ENCODE results near the gene LHB. TPM values are rescaled to one million over a fixed set of nuclear protein-coding genes. Genes with fewer than 3 reads are reported as not detected.

The LHB gene
- total RNA-seq, 1 experiment from 2014 or later = 1.6 TPM

DNA sequence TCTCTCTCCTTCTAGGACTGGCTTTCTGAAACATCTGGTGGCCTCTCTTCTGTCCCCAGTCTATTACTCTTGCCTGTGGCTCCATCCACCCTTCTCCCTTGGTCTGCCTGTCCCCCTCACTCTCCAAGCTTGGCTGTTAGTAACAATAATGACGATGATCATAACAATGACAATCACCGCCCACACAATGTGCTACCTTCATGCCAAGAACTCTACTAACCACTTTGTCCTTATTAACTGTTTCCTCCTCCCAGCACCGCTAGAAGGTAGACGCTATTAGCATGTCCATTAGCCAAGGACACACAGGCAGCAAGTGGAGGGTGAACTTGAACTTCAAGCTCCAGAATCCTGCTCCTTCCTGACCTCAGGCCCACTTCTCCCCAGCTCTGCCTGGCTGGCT is 26.5 kb downstream of the LHB start:
- no peak overlapping the region for H3K27ac ChIP-seq
- H3K36me3 ChIP-seq (ENCODE audit: low read depth) = peaks cover under 1% of the 10 kb centered on the region; the same call in 1 of the 2 replicates
- no peaks in the 10 kb centered on the region for H3K9me2 ChIP-seq (ENCODE audit: insufficient read depth)
- no peak overlapping the region for H3K4me2 ChIP-seq
- peaks cover 14% of the 10 kb centered on the region for H3F3A ChIP-seq (ENCODE audit: insufficient read depth, low read depth)
- no peak for DNase-seq
- BruUV-seq (replicated peaks) = no TSS peak
- no peak for TF ChIP-seq CTCF (conservative IDR thresholded peaks at IDR 0.05)
- TF ChIP-seq EZH2 (IDR thresholded peaks at IDR 0.05; ENCODE audit: low read depth) = no peak
- intact Hi-C loops (cut with micrococcal nuclease; ENCODE audit: unreplicated experiment) = loop anchor here (5.0 to 10.0 kb wide), 3 partner anchors 193 to 654 kb away; partner anchors contain the start of genes CA11, RRAS and SCAF1
- H4K20me1 ChIP-seq (ENCODE audit: insufficient read depth) = no peaks in the 10 kb centered on the region; the same call in 1 of the 2 replicates
- CTCF ChIA-PET = no interaction called here
- no peak overlapping the region for H2AFZ ChIP-seq
- no peak overlapping the region for H3K4me3 ChIP-seq
- POLR2A ChIA-PET (ENCODE audit: unreplicated experiment) = no interaction called here
- H3K27me3 ChIP-seq (ENCODE audit: insufficient read depth, low read depth) = no peaks in the 10 kb centered on the region
- H3K4me1 ChIP-seq (replicated peaks; ENCODE audit: insufficient read depth) = peaks cover 15% of the 10 kb centered on the region
- peaks cover 45% of the 10 kb centered on the region for H3K79me2 ChIP-seq (ENCODE audit: low read depth)
- no peaks in the 10 kb centered on the region for H3K9me3 ChIP-seq (ENCODE audit: insufficient read depth, low read depth)

GRCh38 chr19:48989701-48990291 is 27.1 kb downstream of the LHB start:
- Histone ChIP-seq H3F3A (ENCODE audit: insufficient read depth, low read depth) (peaks cover 14% of the 10 kb centered on the region), H3K9me3 (ENCODE audit: insufficient read depth, low read depth) (no peaks in the 10 kb centered on the region), H3K4me1 (replicated peaks; ENCODE audit: insufficient read depth) (peaks cover 9% of the 10 kb centered on the region), H3K27me3 (ENCODE audit: insufficient read depth, low read depth) (no peaks in the 10 kb centered on the region), H3K9me2 (ENCODE audit: insufficient read depth) (no peaks in the 10 kb centered on the region), H3K4me3 (no peak overlapping the region), H2AFZ (no peak overlapping the region), H4K20me1 (ENCODE audit: insufficient read depth) (no peaks in the 10 kb centered on the region; the same call in 1 of the 2 replicates), H3K36me3 (ENCODE audit: low read depth) (peaks cover 7% of the 10 kb centered on the region; the same call in 1 of the 2 replicates), H3K4me2 (no peak overlapping the region), H3K79me2 (ENCODE audit: low read depth) (peaks cover 39% of the 10 kb centered on the region), H3K27ac (no peak overlapping the region)
- intact Hi-C loops (cut with micrococcal nuclease; ENCODE audit: unreplicated experiment) = loop anchor here (5.0 to 10.0 kb wide), 3 partner anchors 192 to 655 kb away; partner anchors contain the start of genes CA11, RRAS and SCAF1
- no TSS peak for BruUV-seq (replicated peaks)
- DNase-seq = no peak
- no peak for TF ChIP-seq EZH2 (IDR thresholded peaks at IDR 0.05; ENCODE audit: low read depth)
- TF ChIP-seq CTCF (conservative IDR thresholded peaks at IDR 0.05) = no peak
- POLR2A ChIA-PET (ENCODE audit: unreplicated experiment) = no interaction called here
- CTCF ChIA-PET = no interaction called here

DNA sequence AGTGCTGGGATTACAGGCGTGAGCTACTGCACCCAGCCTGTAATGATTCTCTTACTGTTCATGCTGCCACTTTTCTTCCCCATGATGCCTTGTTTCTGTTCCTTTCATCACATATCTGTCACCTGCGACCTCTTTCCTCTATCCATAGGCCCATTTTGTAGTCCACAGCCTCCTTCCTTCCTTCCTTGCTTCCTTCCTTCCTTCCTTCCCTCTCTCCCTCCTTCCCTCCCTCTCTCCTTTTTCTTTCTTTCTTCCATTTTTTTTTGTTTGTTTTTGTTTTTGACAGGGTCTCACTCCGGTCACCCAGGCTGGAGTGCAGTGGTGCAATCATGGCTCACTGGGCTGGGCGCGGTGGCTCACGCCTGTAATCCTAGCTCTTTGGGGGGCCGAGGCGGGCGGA is 28.0 kb downstream of the LHB start:
- DNase-seq = no peak
- TF ChIP-seq EZH2 (IDR thresholded peaks at IDR 0.05; ENCODE audit: low read depth) (no peak), CTCF (conservative IDR thresholded peaks at IDR 0.05) (no peak)
- H4K20me1 ChIP-seq (ENCODE audit: insufficient read depth) = no peaks in the 10 kb centered on the region; the same call in 1 of the 2 replicates
- H3K4me2 ChIP-seq = no peak overlapping the region
- H3F3A ChIP-seq (ENCODE audit: insufficient read depth, low read depth) = peaks cover 14% of the 10 kb centered on the region
- H3K27ac ChIP-seq = no peak overlapping the region
- H3K9me3 ChIP-seq (ENCODE audit: insufficient read depth, low read depth) = no peaks in the 10 kb centered on the region
- no peak overlapping the region for H3K4me3 ChIP-seq
- peaks cover 7% of the 10 kb centered on the region; the same call in 1 of the 2 replicates for H3K4me1 ChIP-seq (replicated peaks; ENCODE audit: insufficient read depth)
- no peak overlapping the region for H2AFZ ChIP-seq
- peaks cover 7% of the 10 kb centered on the region; the same call in 1 of the 2 replicates for H3K36me3 ChIP-seq (ENCODE audit: low read depth)
- H3K27me3 ChIP-seq (ENCODE audit: insufficient read depth, low read depth) = no peaks in the 10 kb centered on the region
- CTCF ChIA-PET = no interaction called here
- no TSS peak for BruUV-seq (replicated peaks)
- peaks cover 30% of the 10 kb centered on the region for H3K79me2 ChIP-seq (ENCODE audit: low read depth)
- intact Hi-C loops (cut with micrococcal nuclease; ENCODE audit: unreplicated experiment) = no loop called here
- POLR2A ChIA-PET (ENCODE audit: unreplicated experiment) = no interaction called here
- no peaks in the 10 kb centered on the region for H3K9me2 ChIP-seq (ENCODE audit: insufficient read depth)

Measured in PC-9 (cell line).